Muscle of back (tissue), 11 donors: Measurements from ENCODE around the gene ADAMTS14. TPM values are rescaled to one million over a fixed set of nuclear protein-coding genes. Genes with fewer than 3 reads are reported as not detected.

Source experiments
- DNase-seq, 3 donors: peaks; one replicate each; pipeline versions ENCODE4 v3.0.0 to v3.0.0-alpha.2; 2013
- polyA plus RNA-seq, 10 donors: library from polyadenylated mRNA; unstranded; fragments of 120-200 nt; gene quantifications; one replicate each; pipeline ENCODE4 v1.2.1, GENCODE V29; 2013; ENCODE audit not compliant: insufficient read length in 10 of 10

ADAMTS14 gene
- polyA plus RNA-seq, 10 donors, result 12.1 to 29.1 (median 16.7) TPM

GRCh38 chr10:70673043-70673928 lies 980 bp downstream of the ADAMTS14 start:
- peak in 2 of 3 donors; percentile 58 to 79 for DNase-seq

GRCh38 chr10:70673929-70674559 lies 1.7 kb downstream of the ADAMTS14 start:
- no peak for DNase-seq

DNA sequence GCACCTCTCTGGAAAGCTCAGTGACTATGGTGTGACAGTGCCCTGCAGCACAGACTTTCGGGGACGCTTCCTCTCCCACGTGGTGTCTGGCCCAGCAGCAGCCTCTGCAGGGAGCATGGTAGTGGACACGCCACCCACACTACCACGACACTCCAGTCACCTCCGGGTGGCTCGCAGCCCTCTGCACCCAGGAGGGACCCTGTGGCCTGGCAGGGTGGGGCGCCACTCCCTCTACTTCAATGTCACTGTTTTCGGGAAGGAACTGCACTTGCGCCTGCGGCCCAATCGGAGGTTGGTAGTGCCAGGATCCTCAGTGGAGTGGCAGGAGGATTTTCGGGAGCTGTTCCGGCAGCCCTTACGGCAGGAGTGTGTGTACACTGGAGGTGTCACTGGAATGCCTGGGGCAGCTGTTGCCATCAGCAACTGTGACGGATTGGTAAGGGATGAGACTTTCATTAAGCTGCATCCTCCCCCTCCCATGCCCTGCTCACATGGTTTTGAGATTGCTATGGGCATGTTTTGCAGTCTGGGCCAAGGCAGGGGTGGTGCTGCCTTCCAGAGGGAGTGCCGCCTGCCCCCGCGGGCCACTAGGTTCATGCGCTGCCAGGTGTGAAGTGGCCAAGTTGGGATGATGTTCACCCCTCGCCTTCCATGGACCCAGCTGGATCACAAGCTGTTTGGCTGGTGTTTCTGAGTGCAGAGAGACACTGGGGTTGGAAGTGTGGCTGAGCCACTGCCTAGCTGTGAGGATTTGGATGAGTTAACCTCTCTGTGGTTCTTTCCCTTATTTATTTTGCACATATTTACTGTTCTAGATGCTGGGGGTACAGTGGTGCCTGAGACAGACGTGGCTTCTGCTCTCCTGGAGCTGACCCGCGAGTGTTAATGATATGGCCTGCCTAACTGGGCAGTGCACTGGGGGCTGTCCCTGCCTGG lies 2.5 kb downstream of the ADAMTS14 start:
- peak in 1 of 3 donors; percentile 52 for DNase-seq

DNA sequence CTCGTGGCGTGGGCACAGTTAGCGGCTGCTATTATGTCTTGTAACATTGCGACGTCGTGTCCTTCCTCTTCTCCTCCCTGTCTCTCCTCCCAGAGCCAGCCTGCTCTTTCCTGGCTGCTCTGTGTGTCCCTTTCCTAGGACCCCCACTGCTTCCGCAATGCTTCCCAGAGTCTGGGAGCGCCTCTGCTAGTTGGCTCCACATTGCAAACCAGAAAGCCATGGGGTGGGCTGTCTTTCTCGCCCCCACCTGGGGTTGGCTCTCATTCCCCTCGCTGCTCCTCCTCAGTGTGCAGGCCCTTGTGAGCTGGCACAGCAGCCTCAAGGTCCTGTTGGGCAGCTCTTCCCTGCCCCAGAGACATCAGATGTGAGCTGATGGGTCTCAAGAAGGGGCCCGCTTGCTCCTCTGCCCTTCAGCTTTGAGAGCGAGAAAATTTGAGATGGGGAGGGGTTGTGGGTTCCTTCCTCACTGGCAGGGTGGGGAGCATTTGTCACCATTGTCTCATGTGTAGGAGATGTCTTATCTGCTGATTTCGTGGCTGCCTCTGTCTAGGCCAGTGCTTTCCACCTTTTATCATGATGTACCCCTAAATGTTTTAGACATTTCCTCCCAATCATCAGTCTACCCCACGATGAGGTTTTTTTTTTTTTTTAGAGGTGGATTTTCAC lies 3.3 kb downstream of the ADAMTS14 start:
- DNase-seq, result no peak

DNA sequence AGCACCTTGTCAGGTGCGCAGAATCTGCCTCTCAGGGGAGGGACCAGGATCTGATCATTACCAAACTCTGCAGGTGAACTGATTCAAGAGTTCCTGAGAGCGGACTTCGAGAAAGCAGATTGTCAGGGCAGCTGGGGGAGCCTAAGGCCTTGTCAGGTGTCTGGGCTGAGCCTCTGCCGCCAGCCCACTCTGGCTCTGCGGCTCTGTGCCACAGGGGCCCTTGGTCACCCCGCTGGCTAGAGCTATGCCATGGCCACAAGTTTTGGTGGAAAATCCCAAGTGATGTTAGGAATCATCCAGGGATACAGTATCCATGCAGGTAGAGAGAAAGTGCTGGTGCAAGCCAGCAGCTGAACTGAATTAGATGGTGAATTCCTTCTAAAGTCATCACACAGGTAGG lies 4.2 kb downstream of the ADAMTS14 start:
- no peak for DNase-seq

GRCh38 chr10:70677016-70677415 lies 4.7 kb downstream of the ADAMTS14 start:
- DNase-seq, result no peak

DNA sequence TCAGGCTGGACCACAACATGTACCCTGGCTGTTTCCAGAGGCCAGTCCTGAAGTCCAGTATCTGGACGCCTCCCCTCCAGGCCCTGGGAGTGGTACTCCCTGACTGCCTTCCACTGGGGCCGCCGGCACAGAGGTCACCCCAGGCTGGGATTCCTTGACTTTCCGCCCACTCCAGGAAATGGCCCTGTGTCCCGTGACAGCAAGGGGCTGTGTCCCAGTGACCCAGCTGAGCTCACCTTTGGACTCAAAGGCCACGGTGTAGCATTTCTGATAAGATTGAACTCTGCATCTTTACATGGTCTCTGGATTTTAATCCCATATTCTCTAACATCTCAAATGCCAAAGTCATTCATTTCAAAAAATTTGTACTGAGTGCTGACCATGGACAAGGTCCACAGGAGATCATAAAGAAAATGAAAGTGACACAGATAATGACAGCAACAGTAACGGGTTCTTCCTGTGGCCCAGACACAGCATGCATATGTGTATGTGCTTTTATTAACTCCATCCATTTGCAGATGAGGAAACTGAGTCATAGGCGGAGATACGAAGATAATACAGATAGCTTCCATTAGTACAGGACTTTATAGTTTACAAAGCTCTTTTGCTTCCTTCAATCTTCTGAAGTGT lies 5.4 kb downstream of the ADAMTS14 start:
- no peak for DNase-seq

- no peak for DNase-seq
These were observed 5.9 kb downstream of the ADAMTS14 start for GRCh38 chr10:70678250-70678635.

DNA sequence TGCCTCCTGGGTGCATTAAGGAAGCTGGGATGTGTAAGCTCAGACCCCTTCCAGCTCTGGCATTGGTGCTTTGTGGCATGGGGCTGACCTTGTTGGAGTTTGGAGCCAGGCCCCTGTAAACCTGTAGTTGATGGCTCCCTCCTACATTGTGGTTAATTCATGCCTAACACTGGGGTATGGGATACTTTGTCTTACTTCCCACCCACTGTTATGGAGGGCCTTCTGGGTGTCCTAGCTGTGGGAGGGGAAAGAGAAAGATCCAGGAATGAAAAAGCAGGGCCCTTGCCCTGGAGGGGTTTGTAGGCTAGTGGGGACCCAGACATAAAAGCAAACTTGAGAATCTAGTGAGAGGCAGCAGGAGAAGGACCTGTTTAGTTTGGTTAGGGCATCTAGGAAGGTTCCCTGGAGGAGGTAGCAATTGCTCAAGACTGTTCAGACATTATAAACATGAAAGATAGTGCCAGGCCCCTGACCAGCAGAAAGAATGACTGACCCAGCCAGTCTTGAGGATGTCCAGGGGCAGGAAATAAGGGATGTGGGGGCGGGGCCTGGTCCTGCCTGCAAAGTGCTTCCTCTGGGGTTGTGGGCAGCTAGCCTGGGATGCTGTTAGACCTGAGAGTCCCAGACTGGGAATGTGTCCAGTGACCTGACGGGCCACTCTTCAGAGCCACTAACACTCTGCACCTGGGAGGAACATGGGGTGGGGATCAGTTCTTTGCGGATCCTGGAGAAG lies 6.6 kb downstream of the ADAMTS14 start:
- no peak for DNase-seq

- DNase-seq, result peak; percentile 83 to 92 (median 83)
These were observed 7.2 kb downstream of the ADAMTS14 start for GRCh38 chr10:70679498-70679897.

- DNase-seq, result no peak
These were observed 8.8 kb downstream of the ADAMTS14 start for GRCh38 chr10:70680899-70681730.

DNA sequence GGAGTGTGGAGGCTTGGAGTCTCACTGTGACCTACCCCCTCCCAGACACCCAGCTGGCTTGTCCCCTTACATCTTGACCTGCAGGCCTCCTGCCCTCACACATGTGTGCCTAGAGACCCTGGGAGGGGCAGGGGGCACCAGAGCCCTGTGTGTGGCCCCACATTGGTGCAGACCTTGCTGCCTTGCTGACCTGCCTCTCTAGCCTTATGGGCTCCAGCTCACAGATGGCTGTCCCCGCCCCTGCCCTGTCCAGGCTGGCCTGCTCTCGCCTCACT lies 9.4 kb downstream of the ADAMTS14 start:
- no peak for DNase-seq

DNA sequence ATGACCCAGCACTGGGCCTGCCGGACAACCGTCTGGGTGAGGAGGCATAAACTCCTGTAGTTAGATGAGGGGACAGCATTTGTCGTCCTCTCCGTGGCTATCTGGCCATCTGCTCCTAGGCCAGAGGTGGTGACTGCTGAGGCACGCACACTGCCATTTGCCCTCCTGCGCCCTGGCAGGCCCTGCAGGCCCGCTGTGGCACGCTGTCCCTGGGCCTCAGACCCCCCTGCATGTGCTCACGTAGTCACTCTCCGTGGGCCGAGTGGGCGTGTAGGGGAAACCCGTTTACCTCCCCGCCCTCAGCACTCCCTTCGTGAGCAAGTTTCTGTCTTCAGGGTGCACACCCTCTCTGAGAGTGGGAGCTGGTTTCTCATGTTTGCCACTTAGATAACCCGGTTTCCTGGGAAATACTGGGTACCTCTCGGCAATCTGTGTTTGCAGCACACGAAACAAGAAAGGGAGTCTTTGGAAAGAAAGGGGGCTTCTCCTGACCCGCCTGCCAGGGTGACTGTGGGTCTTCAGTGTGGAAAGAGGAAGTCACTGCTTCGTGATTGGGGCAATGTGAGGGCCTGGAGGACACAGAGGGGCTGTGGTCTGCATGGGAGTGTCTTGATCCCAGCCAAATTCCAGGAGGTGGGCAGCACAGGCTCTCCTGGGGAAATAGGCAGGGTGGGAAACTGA lies 10.8 kb downstream of the ADAMTS14 start:
- peak in 1 of 3 donors; percentile 34 for DNase-seq

- peak in 1 of 3 donors; percentile 72 for DNase-seq
These were observed 11.3 kb downstream of the ADAMTS14 start for GRCh38 chr10:70683601-70683934.

GRCh38 chr10:70683940-70684339 lies 11.6 kb downstream of the ADAMTS14 start:
- no peak for DNase-seq

- DNase-seq, result no peak
These were observed 12.1 kb downstream of the ADAMTS14 start for GRCh38 chr10:70684374-70684773.

- DNase-seq, result peak in 1 of 3 donors; percentile 34
These were observed 12.6 kb downstream of the ADAMTS14 start for GRCh38 chr10:70684839-70685454.

GRCh38 chr10:70685455-70685911 lies 13.2 kb downstream of the ADAMTS14 start:
- peak in 1 of 3 donors; percentile 51 for DNase-seq
